ENCODE results near the gene DNAH9. TPM values are rescaled to one million over a fixed set of nuclear protein-coding genes. Genes with fewer than 3 reads are reported as not detected.

Gene DNAH9
- total and polyA plus RNA-seq, 11 donors, result 0.07 to 2.3 (median 0.49) TPM; not detected in 7

DNA sequence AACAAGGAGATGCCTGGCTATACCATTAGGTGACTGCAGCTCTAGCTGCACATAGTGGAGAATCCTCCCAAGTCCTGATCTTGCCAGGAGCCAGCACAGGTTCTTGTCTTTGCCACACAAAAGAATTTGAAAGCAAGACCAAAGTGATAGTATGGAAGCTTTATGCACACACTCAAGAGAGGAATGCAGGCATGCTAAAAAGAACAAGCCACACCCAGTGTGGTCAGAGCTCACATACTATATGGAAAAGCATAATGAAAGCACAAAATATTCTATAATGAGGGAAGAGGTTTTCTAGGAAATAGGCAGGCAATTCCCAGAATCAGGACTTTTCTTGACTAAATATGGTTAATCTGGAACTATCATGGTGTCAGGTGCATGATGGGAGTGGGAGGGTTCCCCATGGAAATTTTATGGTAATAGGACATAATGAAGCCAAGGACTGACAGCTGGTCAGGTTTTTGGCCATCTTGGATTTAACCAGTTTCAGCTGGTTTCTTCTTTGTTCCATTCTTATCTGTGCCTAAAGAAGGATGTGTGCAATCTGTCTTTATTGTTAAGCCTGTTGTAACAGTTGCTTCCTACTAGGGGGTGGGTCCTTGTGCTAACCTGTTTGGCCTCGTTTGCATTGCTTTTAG, 227.4 kb downstream of the DNAH9 start:
- H3K36me3 ChIP-seq, result no peaks in the 10 kb centered on the region
- no peaks in the 10 kb centered on the region for H3K27me3 ChIP-seq
- peaks cover 0 to 4% (median 0%) of the 10 kb centered on the region in 12 donors for H3K4me1 ChIP-seq
- H3K9me3 ChIP-seq, result no peaks in the 10 kb centered on the region
- no peak overlapping the region for H3K27ac ChIP-seq
- intact Hi-C loops (cut with DNase I), result no loop called here
- DNase-seq (no peak), ATAC-seq (no peak)
- no peak overlapping the region for H3K4me3 ChIP-seq
- WGBS, 4 donors, result 35 to 73% (median 59%) methylated on average over 1 of the region's 1 CpG
- TF ChIP-seq POLR2A (IDR thresholded peaks at IDR 0.05), result no peak
- TF ChIP-seq, protein P1, sequence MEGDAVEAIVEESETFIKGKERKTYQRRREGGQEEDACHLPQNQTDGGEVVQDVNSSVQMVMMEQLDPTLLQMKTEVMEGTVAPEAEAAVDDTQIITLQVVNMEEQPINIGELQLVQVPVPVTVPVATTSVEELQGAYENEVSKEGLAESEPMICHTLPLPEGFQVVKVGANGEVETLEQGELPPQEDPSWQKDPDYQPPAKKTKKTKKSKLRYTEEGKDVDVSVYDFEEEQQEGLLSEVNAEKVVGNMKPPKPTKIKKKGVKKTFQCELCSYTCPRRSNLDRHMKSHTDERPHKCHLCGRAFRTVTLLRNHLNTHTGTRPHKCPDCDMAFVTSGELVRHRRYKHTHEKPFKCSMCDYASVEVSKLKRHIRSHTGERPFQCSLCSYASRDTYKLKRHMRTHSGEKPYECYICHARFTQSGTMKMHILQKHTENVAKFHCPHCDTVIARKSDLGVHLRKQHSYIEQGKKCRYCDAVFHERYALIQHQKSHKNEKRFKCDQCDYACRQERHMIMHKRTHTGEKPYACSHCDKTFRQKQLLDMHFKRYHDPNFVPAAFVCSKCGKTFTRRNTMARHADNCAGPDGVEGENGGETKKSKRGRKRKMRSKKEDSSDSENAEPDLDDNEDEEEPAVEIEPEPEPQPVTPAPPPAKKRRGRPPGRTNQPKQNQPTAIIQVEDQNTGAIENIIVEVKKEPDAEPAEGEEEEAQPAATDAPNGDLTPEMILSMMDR (IDR thresholded peaks at IDR 0.05), result no peak

DNA sequence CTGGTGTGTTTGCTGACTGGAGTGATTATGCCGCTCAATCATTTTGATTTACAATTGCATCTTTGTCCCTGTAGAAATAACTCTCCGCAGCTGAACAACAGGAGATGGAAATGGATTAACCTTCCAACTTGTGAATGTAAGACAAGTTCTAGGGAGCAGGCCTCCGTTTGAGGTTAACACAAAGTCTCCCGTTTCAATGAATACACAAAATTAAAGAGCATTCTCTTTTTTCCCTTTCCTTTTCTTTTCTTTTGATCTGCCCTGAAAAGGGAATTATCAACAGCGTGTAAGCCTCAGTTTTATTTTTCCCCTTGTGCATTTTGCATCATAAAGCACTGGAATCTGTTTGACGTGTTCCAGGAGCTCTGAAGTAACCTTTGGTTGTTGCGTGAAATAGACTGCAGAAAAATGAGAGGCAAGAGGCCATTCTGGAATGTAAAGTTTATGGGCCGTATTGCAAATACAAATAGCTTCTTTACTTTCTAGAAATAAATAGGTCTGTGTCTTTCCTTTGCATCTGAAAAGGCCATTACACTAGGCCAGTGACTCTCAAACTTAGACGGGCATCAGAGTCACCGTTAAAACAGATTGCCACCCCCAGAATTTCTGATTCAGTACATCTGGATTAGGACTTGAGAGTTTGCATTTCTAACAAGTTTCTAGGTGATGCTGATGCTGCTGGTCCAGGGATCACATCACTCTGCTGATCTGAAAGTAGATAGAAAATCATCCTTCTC, 234.3 kb downstream of the DNAH9 start:
- Histone ChIP-seq H3K27me3 (no peaks in the 10 kb centered on the region), H3K4me3 (no peak overlapping the region), H3K4me1 (no peaks in the 10 kb centered on the region), H3K36me3 (no peaks in the 10 kb centered on the region), H3K27ac (no peak overlapping the region), H3K9me3 (no peaks in the 10 kb centered on the region)
- WGBS, 4 donors, result 79 to 88% (median 82%) methylated on average over 10 of the region's 10 CpGs
- ATAC-seq (no peak), DNase-seq (no peak)
- intact Hi-C loops (cut with DNase I), result no loop called here
- no peak for TF ChIP-seq POLR2A (IDR thresholded peaks at IDR 0.05)
- TF ChIP-seq, protein P1 (IDR thresholded peaks at IDR 0.05), result no peak

DNA sequence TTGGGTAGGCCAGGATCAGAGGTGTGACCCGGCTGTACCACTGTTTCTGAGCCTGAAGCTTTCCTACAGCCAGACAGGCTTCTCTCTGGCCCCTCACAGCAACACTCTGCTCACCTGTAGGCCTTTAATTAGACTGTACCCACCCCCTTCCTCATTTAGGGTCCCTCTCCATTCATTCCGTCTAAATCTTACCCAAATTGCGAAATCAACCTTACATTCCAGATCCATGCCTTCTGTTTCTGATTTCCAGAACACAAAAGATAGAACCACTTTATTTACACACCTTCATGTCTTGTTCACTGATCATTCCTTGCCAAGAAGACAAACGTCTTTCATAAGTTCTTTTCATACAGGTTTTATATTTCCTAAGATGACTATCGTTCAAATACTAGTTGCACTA, 238.2 kb downstream of the DNAH9 start:
- TF ChIP-seq POLR2A (IDR thresholded peaks at IDR 0.05), result no peak
- no peak overlapping the region for H3K27ac ChIP-seq
- peaks cover 0 to 9% (median 0%) of the 10 kb centered on the region in 12 donors for H3K4me1 ChIP-seq
- H3K36me3 ChIP-seq, result no peaks in the 10 kb centered on the region
- 86 to 88% (median 86%) methylated on average over 5 of the region's 5 CpGs for WGBS, 4 donors
- ATAC-seq (no peak), DNase-seq (no peak)
- intact Hi-C loops (cut with DNase I), result no loop called here
- peaks cover 0 to 3% (median 0%) of the 10 kb centered on the region in 9 donors for H3K27me3 ChIP-seq
- no peak overlapping the region for H3K4me3 ChIP-seq
- H3K9me3 ChIP-seq, result no peaks in the 10 kb centered on the region

DNA sequence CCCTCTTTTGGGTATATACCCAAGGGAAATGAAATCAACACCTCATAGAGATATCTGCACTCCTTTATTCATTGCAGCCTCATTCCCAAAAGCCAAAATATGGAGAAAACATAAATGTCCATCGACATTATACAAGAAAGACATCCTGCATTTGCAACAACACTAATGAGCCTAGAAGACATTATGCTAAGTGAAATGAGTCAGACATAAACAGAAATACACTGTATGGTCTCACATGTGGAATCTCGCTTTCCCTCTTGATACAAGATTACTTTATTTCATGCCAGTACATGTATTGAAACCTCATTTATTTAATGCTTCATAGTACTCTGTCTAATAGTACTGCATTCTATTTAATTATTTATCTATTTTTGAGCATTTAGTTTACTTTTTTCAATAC, 241.8 kb downstream of the DNAH9 start:
- H3K4me3 ChIP-seq, result no peak overlapping the region
- peaks cover 0 to 2% (median 0%) of the 10 kb centered on the region in 12 donors for H3K9me3 ChIP-seq
- ATAC-seq, result no peak
- no peaks in the 10 kb centered on the region for H3K36me3 ChIP-seq
- peaks cover 0 to 10% (median 0%) of the 10 kb centered on the region in 12 donors for H3K4me1 ChIP-seq
- intact Hi-C loops (cut with DNase I), result no loop called here
- WGBS, 4 donors, result 86 to 93% (median 90%) methylated on average over 2 of the region's 2 CpGs
- H3K27me3 ChIP-seq, result peaks cover 0 to 3% (median 0%) of the 10 kb centered on the region in 9 donors
- H3K27ac ChIP-seq, result no peak overlapping the region
- DNase-seq, result no peak
- TF ChIP-seq, protein P1 (IDR thresholded peaks at IDR 0.05), result no peak
- TF ChIP-seq POLR2A (IDR thresholded peaks at IDR 0.05), result no peak
